NCI-H2196 (cell line): ENCODE measurements around the gene PLEKHA1.

Experiments used
- DNase-seq: peaks from one replicate; lab custom pipeline; 2025; ENCODE audit not compliant: unreplicated experiment; lab: John Stamatoyannopoulos, UW

Gene PLEKHA1

DNA sequence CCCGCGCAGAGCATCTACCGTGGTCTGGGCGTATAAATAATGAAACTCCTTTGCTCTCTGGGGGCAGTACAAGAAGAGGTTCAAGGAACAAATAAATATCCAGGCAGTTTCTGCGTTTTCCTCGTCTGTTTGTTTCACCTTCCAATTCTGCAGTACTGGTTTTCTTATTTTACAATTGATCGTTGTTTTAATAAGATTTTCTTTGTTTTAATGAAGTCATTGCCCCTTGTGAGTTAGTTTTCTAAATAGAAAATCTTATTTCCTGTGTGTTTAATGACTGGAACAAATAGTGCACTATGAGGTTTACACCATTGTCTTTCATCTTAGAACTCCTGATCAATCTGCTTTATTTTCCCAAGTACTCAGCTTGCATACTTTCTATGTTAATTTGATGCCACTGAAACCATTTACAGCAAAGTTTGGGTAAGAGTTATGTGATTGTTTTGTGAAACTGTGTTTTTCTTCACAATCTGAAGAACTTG is 1.2 kb downstream of the PLEKHA1 start:
- DNase-seq, result no peak

DNA sequence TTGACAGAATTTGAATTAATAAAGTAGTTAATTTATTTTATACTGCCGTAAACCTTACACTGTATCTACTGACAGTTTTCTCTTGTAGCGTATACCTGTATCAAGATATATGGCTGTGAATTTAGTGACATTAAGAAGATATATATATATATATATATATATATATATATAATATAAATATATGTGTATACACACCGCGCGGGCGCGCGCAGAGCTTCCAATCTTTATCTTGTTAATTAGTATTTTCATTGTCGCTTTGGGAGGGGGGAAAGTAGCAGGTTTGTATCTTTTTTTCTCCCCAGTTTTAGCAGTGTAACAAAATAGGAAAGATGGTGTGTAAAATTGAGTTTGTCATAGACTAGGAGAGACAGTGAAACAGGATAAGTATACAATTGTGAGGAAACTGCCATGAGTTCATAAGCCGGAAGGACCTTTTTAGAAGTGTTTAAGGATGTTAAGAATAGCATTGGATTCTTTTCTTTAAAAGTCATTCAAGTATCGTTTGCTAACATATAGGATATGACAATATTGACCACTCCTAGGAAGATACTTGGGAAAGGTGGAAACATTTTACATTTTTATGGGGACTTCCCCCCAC is 2.0 kb downstream of the PLEKHA1 start:
- DNase-seq, result no peak

DNA sequence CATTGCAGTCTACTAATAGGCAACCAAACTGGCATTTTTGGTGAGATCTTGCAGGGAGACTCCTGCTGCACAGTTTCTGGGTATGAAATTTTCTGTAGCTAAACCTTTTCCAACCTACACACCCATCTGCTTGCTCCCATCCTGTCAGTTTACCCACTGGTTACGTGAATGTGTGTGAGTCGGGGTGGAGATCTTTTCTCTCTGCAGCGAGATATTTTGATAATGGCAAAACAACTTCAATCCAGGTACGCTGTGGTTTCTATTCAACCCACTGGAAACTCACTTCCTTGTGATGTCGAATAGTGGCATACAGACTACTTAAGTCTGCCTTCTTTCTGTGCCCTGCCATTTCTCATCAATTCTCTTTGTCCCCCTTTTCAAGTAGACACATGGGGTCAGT is 4.5 kb downstream of the PLEKHA1 start:
- no peak for DNase-seq

DNA sequence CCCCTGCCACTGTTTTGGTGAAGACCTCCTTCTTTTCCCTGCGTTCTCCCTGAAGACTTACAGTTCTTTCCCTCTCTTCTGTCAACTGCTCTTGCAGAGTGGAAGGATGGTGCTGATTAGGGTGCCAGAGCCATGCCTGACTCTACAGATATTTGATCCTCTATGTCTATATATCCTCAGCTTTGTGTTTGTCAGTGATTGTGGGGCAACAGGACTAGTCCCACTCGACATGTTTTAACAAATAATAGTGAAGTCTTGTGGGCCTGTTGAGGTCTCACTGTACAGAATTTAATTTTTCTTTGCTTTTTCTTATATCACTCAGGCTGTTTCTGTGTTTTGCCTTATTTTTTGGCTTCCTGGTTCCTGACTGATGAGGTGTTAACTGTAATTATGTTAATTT is 5.0 kb downstream of the PLEKHA1 start:
- DNase-seq, result no peak

DNA sequence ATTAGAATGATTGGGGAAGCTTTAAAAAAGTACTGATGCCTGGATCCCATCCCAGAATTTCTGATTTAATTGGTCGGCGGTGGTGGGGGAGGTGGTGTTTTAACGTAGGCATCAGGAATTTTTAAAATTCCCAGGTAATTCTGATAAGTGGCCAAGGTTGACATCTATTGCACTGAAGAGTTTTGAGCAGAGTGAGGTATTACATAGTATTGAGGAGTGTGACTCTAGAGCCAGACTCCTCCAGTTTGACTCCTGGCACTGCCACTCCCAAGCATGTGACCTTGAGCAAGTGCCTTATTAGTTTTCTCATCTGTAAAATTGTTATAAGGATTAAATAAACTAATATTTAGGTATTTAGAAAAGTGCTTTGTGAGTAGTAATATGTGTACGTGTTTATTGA is 6.2 kb downstream of the PLEKHA1 start:
- DNase-seq, result no peak

DNA sequence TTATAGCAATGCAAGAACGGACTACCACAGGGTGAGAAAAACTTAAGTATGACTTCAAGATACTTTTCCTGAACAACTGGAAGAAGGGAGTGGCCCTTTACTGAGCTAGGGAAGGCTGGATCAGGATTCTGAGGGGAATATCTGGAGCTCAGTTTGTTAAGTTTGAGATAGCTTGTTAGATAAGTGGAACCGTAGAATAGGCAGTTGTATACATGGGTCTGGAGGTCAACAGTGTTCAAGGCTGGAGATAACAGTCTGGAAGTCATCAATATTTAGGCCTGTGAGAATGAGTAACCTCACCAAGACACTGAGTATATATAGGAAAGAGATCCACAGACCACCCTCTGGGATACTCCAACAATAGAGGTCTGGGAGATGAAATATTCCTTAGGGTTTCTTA is 7.2 kb downstream of the PLEKHA1 start:
- no peak for DNase-seq

DNA sequence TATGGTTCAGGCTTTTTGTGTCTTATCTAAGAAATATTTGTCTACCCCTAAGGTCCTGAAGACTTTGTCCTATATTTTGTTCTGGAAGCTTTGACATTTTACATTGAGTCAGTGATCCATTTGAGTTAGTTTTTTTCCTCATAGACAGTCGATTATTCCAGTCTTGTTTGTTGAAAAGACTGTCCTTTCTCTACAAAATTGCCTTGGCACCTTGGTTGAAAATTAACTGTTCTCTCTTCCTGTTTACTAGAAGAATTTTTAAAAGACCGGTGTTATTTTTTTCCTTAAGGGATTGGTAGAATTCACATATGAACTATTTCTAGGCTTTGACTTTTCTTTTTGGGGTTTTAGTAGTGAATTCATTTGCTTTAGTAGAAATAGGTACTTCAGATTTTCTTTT is 12.0 kb downstream of the PLEKHA1 start:
- DNase-seq, result no peak

DNA sequence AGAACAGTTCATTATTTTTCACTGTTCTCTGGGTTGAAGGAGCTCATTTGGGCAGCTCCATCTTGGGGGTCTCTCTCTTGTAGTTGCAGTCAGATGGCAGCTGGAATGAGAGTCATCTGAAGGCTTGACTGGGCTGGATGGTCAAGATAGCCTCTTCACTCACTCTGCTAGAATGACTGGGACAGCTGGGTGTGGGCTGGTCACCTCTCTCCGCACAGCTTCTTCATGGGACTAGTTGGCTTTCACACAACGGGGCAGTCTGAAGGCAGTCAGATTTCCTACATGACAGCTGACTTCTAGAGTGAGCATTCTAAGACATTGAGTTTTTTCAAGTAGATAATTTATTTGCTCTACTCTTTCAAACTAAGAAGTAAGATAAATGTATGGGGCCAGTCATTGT is 13.1 kb downstream of the PLEKHA1 start:
- DNase-seq, result no peak

DNA sequence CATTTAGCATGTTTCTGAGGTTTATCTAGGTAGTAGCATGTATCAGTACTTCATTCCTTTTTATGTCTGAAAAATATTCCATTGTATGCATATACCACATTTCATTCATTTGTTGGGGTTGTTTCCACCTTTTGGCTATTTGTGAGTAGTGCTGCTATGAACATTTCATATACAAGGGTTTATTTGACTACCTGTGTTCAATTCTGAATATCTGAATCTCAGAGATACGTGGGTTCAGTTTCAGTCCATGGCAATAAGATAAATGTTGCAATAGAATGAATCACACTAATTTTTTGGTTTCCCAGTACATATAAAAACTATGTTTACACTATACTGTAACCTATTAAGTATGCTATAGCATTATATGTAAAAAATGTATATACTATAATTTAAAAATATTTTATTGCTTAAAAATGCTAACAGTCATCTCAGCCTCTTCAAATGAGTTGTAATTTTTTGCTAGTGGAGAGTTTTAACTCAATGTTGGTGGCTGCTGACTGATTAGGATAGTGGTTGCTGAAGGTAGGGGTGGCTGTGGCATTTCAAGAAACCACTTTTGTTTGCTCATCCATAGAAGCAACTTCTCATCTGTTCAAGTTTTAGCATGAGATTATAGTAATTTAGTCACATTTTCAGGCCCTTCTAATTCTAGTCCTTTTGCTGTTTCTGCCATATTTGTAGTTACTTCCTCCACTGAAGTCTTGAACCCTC is 13.9 kb downstream of the PLEKHA1 start:
- no peak for DNase-seq

DNA sequence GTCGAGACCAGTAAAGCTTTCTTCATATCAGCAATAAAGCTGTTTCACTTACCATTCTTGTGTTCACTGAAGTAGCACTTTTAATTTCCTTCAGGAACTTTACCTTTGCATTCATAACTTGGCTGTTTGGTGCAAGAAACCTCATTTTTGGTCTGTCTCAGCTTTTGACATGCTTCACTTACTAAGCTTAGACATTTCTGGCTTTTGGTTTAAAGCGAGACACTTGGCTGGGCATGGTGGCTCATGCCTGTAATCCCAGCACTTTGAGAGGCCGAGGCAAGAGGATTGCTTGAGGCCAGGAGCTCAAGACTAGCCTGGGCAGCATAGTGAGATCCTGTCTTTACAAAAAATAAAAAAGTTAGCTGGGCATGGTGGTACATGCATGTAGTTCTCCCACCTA is 15.8 kb downstream of the PLEKHA1 start:
- no peak for DNase-seq

DNA sequence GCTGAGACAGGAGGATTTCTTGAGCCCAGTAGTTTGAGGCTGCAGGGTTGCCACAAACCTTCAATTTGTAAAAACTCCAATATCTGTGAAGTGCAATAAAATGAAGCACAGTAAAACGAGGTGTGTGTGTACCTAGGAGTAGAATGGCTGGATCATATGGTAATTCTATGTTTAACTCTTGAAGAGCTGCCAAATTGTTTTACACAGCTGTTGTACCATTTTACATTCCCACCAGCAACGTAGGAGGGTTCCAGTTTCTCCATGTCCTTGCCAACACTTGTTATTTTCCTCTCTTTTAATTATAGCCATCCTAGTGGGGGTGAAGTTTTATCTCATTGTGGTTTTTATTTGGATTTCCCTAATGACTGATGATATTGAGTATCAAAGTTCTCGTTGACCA is 16.2 kb downstream of the PLEKHA1 start:
- DNase-seq, result no peak

DNA sequence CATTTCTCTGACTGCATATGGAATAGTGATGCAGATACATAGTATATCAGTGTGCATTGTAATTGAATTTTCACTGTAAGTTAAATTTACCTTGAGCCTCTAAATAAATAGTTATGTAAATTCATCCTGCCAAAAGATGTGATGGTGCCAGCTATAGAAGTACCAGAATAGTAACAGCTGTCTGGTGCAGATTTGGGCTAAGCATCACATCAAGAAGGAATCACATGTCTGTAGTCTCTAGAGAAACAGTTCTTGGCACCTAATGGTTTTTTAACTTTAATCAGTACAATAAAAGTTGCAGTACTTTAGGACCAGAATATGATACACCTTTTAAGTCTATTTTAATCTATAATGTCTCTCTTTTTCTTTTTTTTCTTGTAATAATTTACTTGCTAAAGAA is 17.4 kb downstream of the PLEKHA1 start:
- no peak for DNase-seq

DNA sequence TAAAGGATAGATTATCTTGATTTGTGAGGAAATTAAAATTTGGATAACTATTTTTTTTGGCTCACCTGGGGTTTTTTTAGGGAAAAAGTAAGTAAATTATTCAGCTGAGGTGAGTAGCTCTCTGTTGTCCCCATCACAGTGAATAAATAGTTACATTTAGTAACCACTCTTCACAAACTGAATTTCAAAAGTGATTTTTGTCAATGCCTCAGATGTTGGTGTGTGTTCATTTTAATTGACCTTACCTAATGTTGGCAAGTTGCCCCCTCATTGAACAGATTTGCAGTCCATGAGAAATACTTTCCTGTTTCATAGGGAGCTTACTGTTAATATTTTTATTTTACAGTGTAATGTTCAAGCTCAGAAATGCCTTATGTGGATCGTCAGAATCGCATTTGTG is 18.3 kb downstream of the PLEKHA1 start:
- no peak for DNase-seq

DNA sequence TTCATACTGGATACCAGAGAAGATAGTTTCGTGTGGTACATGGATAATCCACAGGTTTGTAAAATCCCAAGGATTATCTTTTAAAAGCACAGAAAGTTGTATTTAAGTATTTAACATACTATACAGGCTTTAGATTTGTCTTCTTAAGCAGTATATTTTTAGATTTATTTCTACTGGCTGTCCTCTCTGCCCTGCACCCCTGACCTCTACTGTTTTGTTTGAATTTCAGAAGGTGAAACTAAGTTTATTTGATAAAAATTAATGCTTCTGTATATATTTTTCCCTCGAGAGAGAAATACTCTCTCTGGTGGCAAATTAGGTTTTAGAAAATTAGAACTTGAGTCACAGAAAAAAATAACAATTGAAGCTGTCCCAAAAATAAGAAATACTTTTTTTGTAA is 18.8 kb downstream of the PLEKHA1 start:
- no peak for DNase-seq

DNA sequence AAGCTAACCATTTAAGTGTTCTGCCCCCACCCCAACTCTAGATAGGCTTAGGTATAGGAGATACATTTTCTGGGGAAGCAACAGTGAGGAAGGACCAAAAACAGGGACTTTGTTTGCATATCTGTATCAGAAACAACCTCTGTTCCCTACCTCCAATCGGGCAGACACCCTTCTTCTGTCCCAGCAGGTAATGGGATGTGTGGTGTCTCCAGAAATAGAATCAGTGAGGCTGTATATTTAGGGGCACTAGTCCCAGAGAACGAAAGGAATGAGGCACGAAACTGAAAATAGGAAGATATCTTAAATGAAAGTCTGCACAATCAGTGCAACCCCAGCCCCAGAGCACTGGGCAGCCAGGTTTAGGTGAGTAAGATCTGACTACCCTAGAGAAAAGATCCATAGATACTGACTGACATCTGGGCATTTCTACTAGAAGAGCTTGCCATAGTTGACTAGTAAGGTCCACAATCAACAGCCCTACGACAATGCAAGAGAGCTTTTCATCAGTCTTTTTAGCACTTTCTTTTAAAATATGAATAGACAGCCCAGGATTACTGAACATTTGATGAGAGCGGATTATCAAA is 28.1 kb downstream of the PLEKHA1 start:
- no peak for DNase-seq

DNA sequence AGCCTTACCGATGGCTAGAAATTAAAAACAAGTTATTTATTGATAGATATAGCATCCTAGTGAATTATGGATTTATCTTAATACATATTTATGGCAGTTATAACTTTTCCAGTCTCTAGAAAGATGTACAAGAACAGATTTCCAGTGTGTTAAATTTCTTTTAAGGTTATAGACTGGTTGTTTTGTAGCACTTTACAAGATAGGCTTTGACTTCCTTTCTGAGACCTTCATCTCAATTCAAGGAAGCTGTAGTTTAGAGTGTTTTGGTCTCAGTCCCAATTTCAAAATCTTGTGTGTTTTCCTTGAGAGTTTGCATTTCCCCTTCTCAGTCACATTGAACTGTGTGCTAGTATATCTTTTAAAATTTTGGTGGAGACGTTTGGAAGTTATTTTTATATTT is 30.1 kb downstream of the PLEKHA1 start:
- no peak for DNase-seq

DNA sequence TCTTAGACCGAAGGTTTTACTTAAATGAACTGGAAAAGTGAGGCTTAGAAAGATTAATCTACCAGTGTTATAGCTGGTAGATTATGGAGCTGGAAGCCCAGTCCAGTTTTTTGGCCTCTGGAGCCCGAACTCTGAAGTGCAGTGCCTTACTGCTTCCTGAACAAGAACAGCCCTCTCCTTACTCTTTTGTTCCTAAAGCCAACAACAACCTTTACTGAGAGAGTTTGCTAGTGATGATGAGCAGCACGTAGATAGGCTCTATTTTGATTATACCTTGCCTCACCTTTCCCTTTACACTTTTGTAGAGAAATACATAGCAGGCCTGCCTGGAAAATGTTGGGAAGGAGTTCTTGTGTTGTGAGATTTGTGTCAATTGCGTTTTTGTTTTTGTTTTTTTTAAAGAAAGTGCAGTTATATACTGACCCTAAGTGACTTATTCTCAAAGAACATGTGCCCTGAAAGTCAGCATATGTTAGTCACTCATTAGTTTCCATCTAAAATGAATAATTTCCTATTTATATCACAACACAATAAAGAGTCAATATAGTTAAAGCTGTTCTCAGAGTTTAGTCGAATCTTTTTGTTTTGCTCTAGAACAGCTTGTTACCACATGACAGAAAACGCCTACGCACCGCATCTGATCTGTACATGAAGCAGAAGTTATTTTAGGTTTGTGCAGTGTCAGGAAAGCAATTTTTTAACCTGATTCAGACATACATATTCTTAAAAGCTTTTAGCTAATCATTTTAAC is 33.0 kb downstream of the PLEKHA1 start:
- no peak for DNase-seq

DNA sequence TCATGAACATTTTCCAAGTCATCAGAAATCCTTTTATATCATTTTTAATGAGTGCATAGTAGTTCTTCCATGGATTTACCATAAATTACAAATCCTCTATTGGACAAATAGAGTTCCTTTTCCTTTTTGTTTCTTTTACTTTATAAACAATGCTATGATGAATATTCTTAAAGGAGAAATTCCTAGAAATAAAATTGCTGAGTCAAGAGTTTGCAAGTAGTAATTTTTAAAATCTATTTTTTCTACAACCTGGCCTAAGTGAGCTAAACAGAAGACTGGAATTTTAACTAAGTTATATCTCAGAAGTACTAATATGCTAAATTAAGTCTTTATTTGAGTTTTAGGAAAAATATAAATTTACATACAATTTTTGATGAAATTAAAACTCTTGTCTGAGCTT is 38.8 kb downstream of the PLEKHA1 start:
- DNase-seq, result no peak

DNA sequence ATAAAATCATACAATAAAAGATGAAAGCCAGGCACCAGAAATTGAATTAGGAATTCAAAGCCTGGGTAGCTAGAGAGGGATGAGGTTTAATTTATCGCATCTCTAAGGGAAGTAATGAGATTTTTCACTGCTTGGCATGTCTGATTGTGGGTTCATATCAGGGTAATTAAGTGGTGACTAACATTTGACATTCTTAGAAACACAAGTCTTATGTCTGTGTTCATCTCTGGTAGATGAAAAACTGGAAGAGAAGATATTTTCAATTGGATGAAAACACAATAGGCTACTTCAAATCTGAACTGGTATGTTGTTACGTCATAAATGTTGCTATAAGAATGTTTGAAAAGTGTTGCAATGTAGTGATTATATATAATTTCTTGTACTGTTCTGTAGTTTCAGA is 43.2 kb downstream of the PLEKHA1 start:
- no peak for DNase-seq

DNA sequence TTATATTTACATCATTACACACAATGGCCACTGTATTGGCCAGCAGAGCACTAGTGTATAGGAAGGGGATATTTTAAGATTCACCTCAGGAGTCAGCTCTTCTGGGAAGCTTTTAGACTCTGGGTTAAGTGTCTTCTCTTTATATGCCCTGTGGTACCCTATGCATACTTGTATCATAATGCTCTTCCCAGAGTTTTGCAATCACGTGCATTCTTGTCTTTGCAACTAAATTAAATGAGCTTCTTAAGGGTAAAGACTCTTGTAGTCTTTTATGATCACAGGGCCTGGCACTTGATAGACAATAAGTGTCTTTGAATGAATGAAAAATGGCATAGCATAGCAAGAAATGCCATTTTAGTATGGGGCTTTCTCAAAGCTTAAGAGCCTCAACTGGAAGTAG is 44.5 kb downstream of the PLEKHA1 start:
- DNase-seq, result no peak

DNA sequence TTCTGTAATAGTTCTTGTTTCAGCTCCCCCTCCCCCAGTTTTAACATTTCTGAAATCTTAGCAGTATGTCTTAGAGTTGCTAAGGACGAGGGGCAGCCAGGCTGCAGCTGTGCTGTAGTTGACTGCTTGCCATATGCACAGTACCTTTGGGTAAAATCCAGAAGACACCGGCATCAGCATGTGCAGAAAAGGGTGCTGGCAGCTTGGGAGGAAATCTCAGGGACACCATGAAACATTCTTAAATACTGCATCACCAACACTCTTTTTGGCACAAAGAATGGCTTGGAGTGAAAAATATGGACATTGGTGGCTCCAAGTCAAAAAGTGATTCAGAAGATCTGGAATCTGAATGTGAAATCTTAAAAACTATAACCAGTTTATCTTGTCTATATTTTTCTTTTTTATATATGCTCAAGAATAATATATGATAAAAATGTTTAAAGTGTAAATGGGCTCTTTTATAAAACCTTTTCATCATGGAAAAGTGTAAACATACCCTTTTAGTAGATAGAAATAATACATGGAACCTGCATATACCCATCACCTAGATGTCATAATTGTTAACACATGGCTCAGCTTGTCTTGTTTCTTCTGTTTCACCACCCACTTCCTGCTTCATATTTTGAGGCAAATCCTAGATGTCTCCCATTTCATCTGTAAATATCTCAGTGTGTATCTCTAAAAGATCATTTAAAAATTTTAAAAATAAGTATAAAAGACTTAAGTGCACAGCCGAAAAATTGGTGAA is 45.5 kb downstream of the PLEKHA1 start:
- no peak for DNase-seq
